ENCODE results near the gene KCNK10. TPM values are rescaled to one million over a fixed set of nuclear protein-coding genes. Genes with fewer than 3 reads are reported as not detected.

The KCNK10 gene
- total and polyA plus RNA-seq, 2 of the 8 experiments (the other 6 are each of a cell fraction or from before 2014, with no cell fraction given) = 0.45 to 0.63 TPM

- TF ChIP-seq BCL11A (IDR thresholded peaks at IDR 0.05; ENCODE audit: low read depth in 2 of 2, low read length in 2 of 2) (no peak), SP2 (IDR thresholded peaks at IDR 0.05; ENCODE audit: low read length) (no peak), KDM4A (IDR thresholded peaks at IDR 0.05; ENCODE audit: low read depth, low read length, severe bottlenecking) (no peak), ATF2 (IDR thresholded peaks at IDR 0.05; ENCODE audit: low read length) (no peak), RAD21 (IDR thresholded peaks at IDR 0.05 in 1 of 2, conservative IDR thresholded peaks at IDR 0.05 in 1 of 2; ENCODE audit: low read depth in 2 of 2, low read length in 2 of 2) (no peak), POLR2AphosphoS5 (IDR thresholded peaks at IDR 0.05; ENCODE audit: low read depth, low read length) (no peak), TAF7 (optimal IDR thresholded peaks at IDR 0.05; ENCODE audit: borderline replicate concordance, low read depth, low read length) (no peak)
Measured at GRCh38 chr14:88202286-88202685, 120.8 kb downstream of the KCNK10 start (continued).

Measured in H1 (cell line).